ENCODE measurements around the gene CHN2.

CHN2 gene

DNA sequence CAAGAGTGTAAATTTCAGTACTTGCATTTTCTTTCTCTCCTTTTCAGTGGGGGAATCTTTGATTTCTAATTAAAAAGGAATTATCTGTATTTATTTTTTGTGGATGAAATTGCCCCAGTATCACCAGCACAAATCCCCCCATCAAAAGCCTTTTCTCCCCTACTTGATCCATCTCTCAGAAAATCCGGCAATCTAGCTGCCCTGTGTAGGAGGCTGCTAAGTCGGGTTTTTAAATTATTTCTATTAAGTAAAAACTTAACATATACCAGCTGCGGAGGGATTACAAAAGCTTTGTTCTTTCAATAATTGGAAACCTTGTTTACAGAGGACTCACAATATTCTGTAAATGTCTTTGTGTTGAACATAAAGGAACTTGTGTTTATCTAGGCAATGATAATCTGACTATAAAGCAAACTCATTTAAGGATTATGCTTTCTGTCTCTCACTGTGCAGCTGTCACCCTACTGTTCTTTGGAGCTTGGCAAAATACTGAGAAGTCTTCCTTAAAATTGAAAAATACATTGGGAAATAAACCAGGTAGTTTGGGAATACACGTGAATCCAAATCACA lies 191.7 kb downstream of the CHN2 start:
- no peak for FAIRE-seq
- no peak for DNase-seq (ENCODE audit: low spot score)

DNA sequence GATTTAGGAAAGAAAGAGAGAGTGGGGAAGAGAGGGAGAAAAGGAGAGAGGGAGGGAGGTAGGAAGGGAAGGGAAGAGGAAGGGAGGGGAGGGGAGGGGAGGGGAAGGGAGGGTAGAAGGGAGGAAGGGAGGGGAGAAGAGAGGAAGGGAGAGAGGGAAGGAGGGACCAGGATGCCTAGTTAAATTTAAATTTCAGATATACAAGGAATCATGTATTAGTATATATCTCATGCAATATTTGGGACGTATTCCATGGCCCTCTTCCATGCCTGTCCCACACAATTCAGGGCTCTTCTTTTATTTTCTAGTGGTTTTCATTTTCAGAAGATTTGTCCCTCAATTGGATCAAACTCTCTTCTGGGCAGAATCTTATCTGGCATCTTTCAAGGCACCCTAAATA lies 196.7 kb downstream of the CHN2 start:
- FAIRE-seq, result no peak
- no peak for DNase-seq (ENCODE audit: low spot score)

DNA sequence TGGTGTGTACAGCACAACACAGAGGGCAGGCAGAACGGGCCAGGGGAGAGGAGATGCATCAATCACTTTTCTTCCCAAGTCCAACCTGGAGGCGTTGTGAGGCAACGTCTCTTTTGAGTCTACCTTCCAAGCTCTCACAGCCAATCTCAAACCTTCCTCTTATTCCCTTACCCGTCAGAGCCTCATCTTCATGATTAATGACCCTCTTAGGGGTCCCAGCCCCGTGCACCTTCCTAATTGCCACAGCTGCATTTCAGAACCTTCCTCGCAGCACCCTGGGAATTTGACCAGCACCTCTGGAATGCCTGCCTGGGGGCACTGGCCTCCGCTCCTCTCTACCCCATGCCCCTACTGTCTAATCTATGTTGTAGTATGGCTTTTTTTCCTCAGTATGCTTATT lies 199.7 kb downstream of the CHN2 start:
- no peak for FAIRE-seq
- no peak for DNase-seq (ENCODE audit: low spot score)

DNA sequence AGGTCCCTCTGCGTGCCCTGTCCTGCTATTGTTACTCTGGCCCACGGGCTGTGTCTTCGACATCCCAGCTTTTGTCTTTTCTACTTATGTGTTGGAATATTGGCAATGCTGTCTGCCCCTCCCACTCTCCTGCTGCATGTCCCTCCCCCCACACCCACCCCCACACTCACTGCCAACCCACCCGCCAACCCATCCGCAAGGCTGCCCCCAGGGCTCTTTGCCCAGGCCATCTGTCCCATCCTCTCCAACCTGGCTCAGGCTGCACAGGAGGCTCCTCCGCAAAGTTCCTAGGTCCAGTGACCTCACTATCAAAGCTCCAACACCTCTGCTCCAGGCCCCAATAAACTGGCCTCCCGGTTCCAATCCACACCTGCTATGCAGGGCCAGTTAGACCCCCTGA lies 202.0 kb downstream of the CHN2 start:
- no peak for DNase-seq (ENCODE audit: low spot score)
- no peak for FAIRE-seq

DNA sequence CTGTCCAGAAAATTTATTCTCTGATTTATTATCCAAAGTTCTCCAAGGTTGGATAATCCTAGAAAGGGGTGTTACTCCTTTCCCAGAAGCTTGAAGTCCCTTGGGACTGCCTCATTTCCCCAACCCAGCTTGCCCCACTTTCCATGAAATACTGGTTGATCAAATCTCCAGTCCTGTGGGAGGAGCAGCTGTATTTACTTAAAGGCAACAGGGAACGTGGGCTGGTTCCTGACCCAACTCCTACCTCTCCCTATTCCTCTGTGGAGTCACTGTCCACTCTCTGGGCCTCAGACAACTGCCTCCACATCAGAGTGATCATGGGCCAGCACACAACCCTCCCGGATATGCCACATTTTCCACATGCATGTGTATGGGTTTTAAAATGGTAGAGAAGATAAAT lies 202.8 kb downstream of the CHN2 start:
- FAIRE-seq, result no peak

DNA sequence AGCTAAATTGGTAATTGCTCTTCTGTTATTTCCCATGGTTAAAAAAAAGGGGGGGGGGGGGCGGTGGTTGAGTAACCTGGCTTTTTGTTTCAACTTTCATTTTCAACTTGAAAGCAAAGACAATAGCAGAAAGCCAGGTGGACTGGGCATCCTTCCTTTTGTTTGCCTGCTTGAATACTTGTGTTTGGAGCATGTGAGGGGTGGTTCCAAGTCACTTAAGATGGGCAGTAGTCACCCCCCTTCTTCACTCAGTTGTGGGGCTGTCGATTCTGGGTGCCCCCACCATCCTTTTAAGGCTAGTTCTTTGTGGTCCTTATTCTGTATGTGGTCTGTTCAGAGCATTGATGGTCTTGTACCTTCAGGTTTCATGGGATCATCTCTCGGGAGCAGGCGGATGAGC lies 203.4 kb downstream of the CHN2 start:
- FAIRE-seq (no peak), DNase-seq (ENCODE audit: low spot score) (no peak)

More for the DNA sequence above, 202.8 kb downstream of the CHN2 start:
- no peak for DNase-seq (ENCODE audit: low spot score)

DNA sequence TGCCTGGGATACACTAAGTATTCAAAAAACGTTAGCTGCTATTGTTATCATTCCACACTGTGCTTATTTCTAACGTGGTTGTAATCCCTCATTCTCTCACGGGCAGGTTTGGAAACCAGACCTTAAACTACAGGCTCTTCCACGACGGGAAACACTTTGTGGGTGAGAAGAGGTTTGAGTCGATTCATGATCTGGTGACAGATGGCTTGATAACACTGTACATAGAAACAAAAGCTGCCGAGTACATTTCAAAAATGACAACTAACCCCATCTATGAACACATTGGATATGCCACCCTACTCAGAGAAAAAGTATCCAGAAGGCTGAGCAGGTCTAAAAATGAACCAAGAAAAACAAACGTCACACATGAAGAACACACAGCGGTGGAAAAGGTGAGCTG lies 205.9 kb downstream of the CHN2 start:
- peak; percentile 48 for FAIRE-seq
- DNase-seq (ENCODE audit: low spot score), result no peak

DNA sequence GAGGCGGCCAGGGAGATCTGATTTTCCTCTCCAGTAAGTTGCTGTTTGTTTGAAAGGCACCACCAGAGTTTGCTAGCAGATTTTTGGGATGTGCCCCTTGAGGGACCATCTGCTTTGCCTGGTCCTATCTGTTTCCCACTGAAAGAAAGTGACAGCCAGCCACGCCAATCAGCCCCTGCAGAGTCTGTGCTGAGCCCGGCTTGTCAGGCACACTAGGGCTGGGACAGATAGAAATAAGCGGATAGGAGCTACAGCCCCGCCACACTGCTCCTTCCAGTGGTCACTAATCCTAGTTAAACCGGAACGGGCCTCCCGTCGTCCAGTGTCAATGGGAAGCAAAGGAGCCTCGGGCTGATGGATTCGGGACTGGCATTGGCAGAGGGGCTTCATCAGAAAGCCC lies 207.2 kb downstream of the CHN2 start:
- FAIRE-seq (no peak), DNase-seq (ENCODE audit: low spot score) (no peak)

DNA sequence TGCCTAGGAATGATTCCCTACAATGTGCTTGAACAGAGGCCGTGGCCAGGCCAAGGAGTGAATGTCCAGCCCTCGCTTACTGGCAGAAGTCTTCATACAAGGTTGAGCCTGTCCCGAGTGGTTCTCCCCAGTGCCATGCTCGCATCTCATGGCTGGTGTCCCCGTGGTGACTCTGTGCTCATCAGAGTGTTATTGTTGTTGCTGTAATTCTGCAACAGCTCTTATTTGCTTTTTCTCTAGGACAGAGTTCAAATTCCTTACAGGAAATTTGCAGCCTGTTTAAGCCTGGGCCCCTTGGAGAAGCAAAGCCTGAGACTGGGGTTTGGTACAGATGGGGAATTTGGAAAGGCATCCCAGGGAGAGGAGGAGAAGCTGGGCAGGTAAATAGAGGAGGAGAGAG lies 211.3 kb downstream of the CHN2 start:
- no peak for FAIRE-seq
- DNase-seq (ENCODE audit: low spot score), result no peak

DNA sequence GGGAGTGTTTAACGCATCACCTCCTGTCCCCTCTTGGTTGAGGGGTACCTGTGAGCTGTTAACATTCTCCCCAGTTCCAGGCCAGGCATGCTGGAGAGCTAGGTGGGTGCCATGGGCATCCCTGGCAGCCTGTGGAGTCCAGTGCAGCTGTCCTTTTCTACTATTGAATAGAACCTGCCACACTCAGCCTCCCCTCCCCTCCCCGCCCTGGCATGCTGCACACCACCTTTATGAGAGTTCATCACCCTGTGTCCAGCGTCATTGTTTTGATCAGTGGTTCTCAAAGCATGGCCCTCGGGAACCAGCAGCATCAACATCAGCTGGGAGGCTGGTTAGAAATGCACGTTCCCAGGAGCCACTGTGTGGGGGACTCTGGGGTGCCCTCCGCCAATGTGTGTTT lies 211.8 kb downstream of the CHN2 start:
- FAIRE-seq (peak; percentile 9), DNase-seq (ENCODE audit: low spot score) (no peak)

DNA sequence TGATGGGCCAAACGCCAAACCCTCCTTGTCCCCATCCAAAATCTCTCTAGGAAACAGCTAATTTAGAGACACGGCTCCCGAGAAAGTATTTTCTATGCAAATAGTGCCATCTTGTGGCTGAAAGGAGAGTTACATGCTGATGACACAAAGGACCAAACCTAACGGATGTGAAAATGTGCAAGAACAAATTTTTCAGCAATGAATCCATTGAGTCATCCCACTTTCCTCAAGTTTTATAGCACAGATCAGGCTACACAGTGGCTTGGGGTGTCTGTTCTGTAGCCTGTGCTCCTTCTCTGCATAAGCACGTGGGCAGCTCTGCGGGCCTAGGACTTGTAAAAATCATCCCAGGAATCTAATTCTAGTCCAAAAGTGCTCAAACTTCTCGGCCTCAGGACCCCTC lies 214.3 kb downstream of the CHN2 start:
- peak; percentile 78 for DNase-seq (ENCODE audit: low spot score)
- FAIRE-seq, result peak; percentile 91

DNA sequence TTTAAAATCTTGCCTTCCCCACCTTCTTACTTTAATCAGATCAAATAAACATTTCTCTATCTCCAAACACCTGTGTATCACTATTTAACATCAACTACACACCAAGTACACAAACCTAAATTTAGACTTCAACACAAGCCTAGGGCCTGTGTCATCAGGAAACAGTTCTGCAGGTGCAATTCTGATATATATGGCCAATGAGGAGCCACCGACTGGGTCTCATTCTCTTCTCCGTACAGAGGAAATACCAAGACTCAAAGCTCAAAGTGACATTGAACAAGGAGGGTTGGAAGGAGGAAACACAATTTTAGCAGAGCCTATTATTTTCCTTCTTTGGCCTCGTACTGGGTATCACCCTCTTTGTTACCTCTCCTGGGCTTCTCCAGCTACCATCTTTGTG lies 216.4 kb downstream of the CHN2 start:
- FAIRE-seq, result no peak
- no peak for DNase-seq (ENCODE audit: low spot score)

DNA sequence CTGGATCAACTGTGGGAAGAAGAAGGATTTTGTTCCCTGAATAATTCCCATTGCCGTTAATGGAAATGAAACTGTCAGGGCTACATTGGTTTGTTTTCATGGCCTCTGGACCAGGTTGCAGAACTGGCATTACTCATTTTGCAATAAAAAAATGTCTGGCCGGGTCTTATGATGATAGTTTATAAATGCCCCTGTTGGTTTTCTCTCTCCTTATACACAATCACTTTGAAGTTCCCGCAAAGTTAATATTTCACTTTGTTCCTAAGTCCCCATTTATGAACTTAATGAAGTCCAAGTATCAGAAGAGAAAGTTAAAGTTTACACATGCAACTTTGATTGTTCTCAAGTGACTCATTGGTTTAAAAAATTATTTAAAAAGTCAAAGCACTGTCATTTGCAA lies 218.3 kb downstream of the CHN2 start:
- FAIRE-seq (no peak), DNase-seq (ENCODE audit: low spot score) (no peak)

DNA sequence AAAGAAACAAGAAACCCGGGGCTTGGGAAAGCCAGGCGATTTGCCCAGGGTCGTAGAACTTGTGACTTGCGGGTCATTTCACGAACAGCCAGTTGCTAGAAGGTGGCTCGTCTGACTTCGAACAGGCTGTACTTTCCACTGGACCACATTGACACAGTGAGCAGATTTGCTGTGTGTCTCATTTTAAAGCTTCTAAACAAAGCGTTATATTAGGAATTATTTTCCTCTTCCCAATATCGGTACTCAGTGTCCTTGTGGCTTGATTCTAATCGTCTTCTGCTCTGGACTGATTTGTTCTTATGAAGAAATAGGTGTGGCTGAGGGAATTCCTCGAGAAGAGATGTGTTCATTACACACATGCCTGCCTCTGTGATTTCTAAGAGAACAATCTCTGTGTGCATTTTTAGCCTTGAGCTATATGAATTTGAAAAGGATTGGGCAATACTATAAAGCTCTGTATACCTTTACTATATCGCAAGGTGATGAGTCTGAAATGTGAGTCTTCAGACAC lies 219.1 kb downstream of the CHN2 start:
- DNase-seq (ENCODE audit: low spot score) (no peak), FAIRE-seq (peak; percentile 67)

DNA sequence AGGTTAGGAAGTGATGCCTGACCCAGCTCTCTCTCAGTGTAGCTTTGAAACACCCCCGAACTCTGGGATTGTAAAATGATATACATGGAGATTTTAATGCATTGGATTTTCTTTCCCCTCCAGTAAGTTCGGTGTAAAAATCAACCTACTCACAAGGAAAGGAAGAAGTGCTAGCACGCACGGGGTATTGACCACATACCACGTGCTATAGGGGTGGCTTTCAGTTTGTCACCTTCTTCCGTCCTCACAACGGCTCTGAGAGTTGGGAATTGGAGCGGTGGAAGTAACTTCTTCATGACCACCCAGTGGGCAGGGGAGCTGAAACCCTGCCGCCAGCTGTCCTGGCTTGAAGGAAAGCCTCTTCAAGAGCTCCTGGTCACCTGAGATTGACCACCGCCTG lies 219.6 kb downstream of the CHN2 start:
- FAIRE-seq (no peak), DNase-seq (ENCODE audit: low spot score) (no peak)

DNA sequence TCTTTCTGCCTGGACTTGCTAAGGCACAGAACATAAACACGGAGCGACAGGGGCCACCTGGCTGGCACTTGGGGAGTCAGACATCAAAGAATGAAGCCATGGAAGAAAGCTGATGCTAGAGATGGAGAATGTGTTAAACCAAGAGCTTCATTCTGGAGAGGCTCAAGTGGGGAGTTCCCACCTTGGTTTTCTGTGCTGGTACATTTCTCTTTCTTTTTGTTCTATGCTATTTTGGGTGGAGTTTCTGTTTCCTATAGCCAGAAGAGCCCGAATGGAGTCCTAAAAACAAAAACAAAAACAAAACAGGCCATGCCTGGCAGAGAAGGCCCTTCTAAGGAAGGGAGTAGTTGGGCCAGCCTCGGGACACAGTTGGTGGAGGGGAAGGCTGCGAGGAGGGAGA lies 220.6 kb downstream of the CHN2 start:
- FAIRE-seq (no peak), DNase-seq (ENCODE audit: low spot score) (no peak)

DNA sequence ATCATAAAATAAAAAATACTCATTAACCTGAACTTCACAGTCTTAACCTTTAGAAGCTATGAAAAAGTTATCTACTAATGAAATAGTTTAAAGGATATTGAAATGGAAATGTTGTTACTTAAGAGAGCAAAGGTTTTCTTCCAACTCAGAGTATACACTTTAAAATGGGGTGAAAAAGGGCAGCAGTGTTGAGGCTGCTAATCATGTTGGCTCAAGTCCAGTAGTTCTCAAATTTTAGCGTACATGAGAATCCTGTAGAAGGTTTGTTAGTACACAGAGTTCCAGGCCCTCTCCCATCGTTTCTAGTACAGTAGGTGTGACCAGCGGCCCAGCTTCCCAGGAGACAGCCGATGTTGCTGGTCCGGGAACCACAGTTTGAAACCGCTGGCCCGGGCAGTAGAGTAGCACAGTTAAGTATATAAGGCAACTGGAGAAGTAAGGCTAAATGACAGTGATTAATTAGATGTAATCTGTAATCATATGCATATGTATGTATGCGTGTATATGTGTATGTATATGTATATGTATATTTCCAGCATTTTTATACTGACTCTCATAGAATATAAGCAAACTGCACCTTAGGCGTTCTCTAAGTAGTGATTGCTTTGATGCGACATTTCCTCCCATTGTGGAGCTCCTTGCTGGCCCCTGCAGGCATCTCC lies 221.8 kb downstream of the CHN2 start:
- no peak for FAIRE-seq

DNA sequence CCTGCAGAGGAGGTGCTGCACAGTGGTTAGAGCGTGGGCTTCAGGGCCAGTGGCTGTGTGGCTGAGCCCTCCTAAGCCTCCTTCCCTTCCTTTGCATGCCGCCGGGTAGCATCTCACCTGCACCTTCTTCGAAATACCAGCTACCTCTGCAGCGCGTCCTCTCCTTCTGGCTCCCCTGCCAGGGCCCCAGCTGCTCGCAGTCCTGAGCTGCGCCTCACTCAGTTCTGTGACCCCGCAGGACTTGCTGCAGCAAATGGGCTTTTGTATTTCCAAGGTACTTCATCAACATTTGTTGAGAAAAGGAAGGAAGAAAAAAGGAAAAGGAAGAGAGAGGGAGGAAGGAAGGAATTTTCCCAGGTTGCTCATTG lies 222.3 kb downstream of the CHN2 start:
- DNase-seq (ENCODE audit: low spot score), result no peak
- no peak for FAIRE-seq

More for the DNA sequence above, 221.8 kb downstream of the CHN2 start:
- no peak for DNase-seq (ENCODE audit: low spot score)

DNA sequence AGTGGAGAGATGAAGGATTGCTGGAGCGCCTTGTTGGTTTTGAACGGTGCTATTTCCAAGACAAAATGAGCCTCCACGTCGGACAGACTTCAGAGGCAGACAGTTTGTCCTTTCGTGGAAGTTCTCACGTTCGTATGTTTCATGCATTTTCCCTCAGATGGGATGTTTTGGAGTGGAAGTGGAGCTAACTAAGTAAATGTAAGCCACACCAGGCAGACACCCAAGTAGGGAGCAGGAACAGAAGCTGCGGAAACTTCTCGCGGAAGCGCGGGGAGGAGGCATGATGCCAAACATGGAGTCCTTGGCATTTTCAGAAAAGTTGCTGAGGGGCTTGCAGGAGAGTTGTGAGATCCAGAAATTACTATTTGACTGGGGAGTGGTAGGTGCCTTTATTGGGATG lies 223.5 kb downstream of the CHN2 start:
- FAIRE-seq, result no peak
- DNase-seq (ENCODE audit: low spot score), result no peak

DNA sequence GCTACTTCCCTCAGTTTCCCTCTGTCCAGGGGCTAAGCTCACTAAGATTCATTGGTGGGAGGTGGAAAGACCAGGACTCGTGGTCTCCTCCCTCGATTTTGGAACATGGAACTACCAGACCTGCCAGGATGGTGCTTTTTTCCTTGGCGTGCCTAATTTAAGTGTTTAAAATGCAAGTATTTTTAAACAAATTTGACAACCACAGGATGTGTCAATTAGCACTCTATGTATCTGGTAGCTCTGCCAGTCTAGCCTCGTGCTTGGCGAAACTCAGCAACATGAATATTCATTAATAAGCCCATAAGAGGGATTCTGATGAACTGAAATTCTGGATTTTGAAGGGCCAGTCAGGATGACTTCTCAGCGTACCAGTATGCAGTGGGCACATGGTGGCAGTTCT lies 224.1 kb downstream of the CHN2 start:
- DNase-seq (ENCODE audit: low spot score), result no peak

DNA sequence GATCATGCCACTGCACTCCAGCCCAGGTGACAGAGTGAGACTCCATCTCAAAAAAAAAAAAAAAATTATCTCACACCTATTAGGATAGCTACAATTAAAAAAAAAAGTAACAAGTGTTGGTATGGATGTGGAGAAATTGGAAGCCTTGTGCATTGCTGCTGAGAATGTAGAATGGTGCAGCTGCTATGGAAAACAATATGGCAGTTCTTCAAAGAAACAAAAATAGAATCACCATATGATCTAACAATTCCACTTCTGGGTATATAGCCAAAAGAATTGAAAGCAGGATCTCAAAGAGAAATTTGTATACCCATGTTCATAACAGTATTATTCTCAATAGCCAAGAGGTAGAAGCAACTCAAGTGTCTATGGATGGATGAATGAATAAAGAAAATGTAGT lies 225.4 kb downstream of the CHN2 start:
- no peak for FAIRE-seq
- no peak for DNase-seq (ENCODE audit: low spot score)

More for the DNA sequence above, 224.1 kb downstream of the CHN2 start:
- FAIRE-seq, result no peak

DNA sequence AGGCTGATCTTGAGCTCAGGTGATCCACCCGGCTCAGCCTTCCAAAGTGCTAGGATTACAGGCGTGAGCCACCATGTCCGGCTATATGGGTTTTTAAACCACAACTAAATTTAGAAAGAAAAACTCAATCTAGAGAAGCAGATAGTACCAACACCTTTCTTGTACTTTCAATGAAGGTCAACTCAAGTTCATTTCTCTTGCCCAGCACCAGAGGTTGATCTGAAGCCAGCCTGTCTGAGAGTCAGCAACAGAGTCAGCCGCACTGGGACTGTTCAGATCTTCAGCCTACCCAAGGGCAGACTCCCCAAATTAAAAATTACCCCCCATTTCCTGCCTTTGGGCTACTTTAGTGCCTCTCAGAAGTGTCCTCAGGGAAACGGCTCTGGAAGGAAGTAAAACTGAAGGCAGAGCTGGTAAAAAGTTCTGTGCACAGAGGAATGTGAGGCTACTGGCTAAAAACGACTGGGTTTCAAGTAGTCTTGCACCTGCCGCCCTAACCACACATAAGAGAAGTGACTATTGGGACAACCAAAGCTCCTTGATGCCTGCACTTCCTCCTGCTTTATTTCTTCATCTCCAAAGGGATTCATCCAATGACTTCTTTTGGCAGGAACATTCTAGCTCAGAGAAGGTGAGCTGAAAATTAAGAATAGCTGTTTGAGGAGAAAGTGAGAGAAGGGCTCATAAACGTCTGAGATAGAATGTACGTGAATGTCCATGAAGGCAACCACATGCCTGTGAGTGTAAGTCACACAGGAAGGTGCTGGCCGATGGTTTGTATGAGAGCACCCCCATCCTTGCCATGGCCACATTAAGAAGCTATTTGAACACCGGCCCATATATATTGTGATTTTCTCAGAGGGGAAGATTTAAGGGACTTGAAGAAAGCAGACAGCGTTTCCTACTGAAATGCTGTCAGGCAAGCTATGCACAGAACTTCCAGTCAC lies 226.7 kb downstream of the CHN2 start:
- DNase-seq (ENCODE audit: low spot score) (no peak), FAIRE-seq (peak; percentile 32)
